GM21529 (cell line): Measurements from ENCODE around the gene CTNNA3.

ENCODE experiments used
- ATAC-seq: cut with Tn5 transposase; IDR thresholded peaks from one replicate; pipeline ENCODE4 v1.9.1; 2021; ENCODE audit not compliant: unreplicated experiment

Gene CTNNA3

GRCh38 chr10:66041771-66042170 is 1654.2 kb downstream of the CTNNA3 start:
- ATAC-seq: no peak

GRCh38 chr10:66038623-66039022 is 1657.4 kb downstream of the CTNNA3 start:
- ATAC-seq: no peak

GRCh38 chr10:66026321-66026720 is 1669.7 kb downstream of the CTNNA3 start:
- no peak for ATAC-seq

- ATAC-seq: no peak
Observed at GRCh38 chr10:66025186-66025585, 1670.8 kb downstream of the CTNNA3 start.

- no peak for ATAC-seq
Observed at GRCh38 chr10:66021423-66021822, 1674.6 kb downstream of the CTNNA3 start.

- ATAC-seq: no peak
Observed at GRCh38 chr10:66008221-66008620, 1687.8 kb downstream of the CTNNA3 start.

GRCh38 chr10:66006411-66006810 is 1689.6 kb downstream of the CTNNA3 start:
- no peak for ATAC-seq

- ATAC-seq: no peak
Observed at GRCh38 chr10:65993451-65993850, 1702.5 kb downstream of the CTNNA3 start.

GRCh38 chr10:65968871-65969270 is 1727.1 kb downstream of the CTNNA3 start:
- ATAC-seq: no peak

- ATAC-seq: no peak
Observed at GRCh38 chr10:65968437-65968836, 1727.6 kb downstream of the CTNNA3 start.

- no peak for ATAC-seq
Observed at GRCh38 chr10:65964205-65964604, 1731.8 kb downstream of the CTNNA3 start.

GRCh38 chr10:65952086-65952485 is 1743.9 kb downstream of the CTNNA3 start:
- no peak for ATAC-seq

- no peak for ATAC-seq
Observed at GRCh38 chr10:65950075-65950474, 1745.9 kb downstream of the CTNNA3 start.

GRCh38 chr10:65949526-65949925 is 1746.5 kb downstream of the CTNNA3 start:
- no peak for ATAC-seq

GRCh38 chr10:65945061-65945460 is 1750.9 kb downstream of the CTNNA3 start:
- no peak for ATAC-seq

GRCh38 chr10:65943451-65943850 is 1752.5 kb downstream of the CTNNA3 start:
- ATAC-seq: no peak

- no peak for ATAC-seq
Observed at GRCh38 chr10:65940816-65941662, 1755.0 kb downstream of the CTNNA3 start.

GRCh38 chr10:65940105-65940504 is 1755.9 kb downstream of the CTNNA3 start:
- ATAC-seq: no peak

- no peak for ATAC-seq
Observed at GRCh38 chr10:65931291-65932070, 1764.5 kb downstream of the CTNNA3 start.

GRCh38 chr10:65911151-65911835 is 1784.7 kb downstream of the CTNNA3 start:
- ATAC-seq: no peak

GRCh38 chr10:65910209-65910608 is 1785.8 kb downstream of the CTNNA3 start:
- no peak for ATAC-seq
